DND-41 (cell line): Measurements from ENCODE around the gene OBSCN.

Experiments
- ATAC-seq: fragments of 200-7000 bp; cut with Tn5 transposase; 3 replicates; pipeline ENCODE4 v1.9.1; 2021; ENCODE audit warnings: low read depth; ENCODE audit not compliant: insufficient read depth
- DNase-seq: peaks from one replicate; pipeline ENCODE4 v3.0.0-alpha.2; 2020
- H2AFZ ChIP-seq: 2 replicates; pipeline ENCODE4 v1.6.0; 2012; ENCODE audit warnings: low read depth, low read length
- H3K27ac ChIP-seq: 2 replicates; pipeline ENCODE4 v1.5.1; 2012; ENCODE audit warnings: low read length, inconsistent platforms
- H3K27me3 ChIP-seq: fragments of 200-600 bp; sonication (generic); 2 replicates; pipeline ENCODE4 v1.6.0; 2012; ENCODE audit warnings: low read length, mild to moderate bottlenecking, inconsistent platforms; ENCODE audit not compliant: insufficient read depth, poor library complexity
- H3K36me3 ChIP-seq: 2 replicates; pipeline ENCODE4 v1.5.1; 2012; ENCODE audit warnings: low read length, inconsistent platforms; ENCODE audit not compliant: insufficient read depth
- H3K4me1 ChIP-seq: 2 replicates; pipeline ENCODE4 v1.5.1; 2012; ENCODE audit warnings: mild to moderate bottlenecking, low read length; ENCODE audit not compliant: insufficient read depth
- H3K4me2 ChIP-seq: 2 replicates; pipeline ENCODE4 v1.6.0; 2012; ENCODE audit warnings: mild to moderate bottlenecking, moderate library complexity, low read length, inconsistent platforms; ENCODE audit not compliant: insufficient read depth
- H3K4me3 ChIP-seq, 2 experiments: fragments of 200-600 bp in 1 of 2; shearing (Covaris generic) in 1 of 2; 2 replicates each; pipeline ENCODE4 v1.5.1; 2012 to 2016; ENCODE audit warnings: inconsistent platforms in 2 of 2, low read length in 2 of 2, mild to moderate bottlenecking in 2 of 2, low read depth in 1 of 2, moderate library complexity in 1 of 2
- H3K79me2 ChIP-seq: 2 replicates; pipeline ENCODE4 v1.6.0; 2012; ENCODE audit warnings: low read length, inconsistent platforms; ENCODE audit not compliant: insufficient read depth
- H3K9ac ChIP-seq: 2 replicates; pipeline ENCODE4 v1.6.0; 2012; ENCODE audit warnings: low read depth, mild to moderate bottlenecking, inconsistent platforms, low read length, moderate library complexity
- H3K9me3 ChIP-seq: 2 replicates; pipeline ENCODE4 v1.5.1; 2012; ENCODE audit warnings: low read length, moderate library complexity, mild to moderate bottlenecking, inconsistent platforms; ENCODE audit not compliant: insufficient read depth, severe bottlenecking
- H4K20me1 ChIP-seq: 2 replicates; pipeline ENCODE4 v1.6.0; 2012; ENCODE audit warnings: low read length; ENCODE audit not compliant: insufficient read depth
- CTCF ChIP-seq: IDR thresholded peaks from 2 replicates; pipeline ENCODE4 v1.5.1; 2012; ENCODE audit warnings: borderline replicate concordance, low read length, moderate library complexity, mild to moderate bottlenecking; ENCODE audit not compliant: poor library complexity, severe bottlenecking; ENCODE audit errors: extremely low read depth
- EZH2 ChIP-seq: IDR thresholded peaks from 3 replicates; pipeline ENCODE4 v1.6.1; 2012; ENCODE audit warnings: borderline replicate concordance, low read depth, mild to moderate bottlenecking, moderate library complexity, low read length, inconsistent platforms; ENCODE audit not compliant: severe bottlenecking

The OBSCN gene

DNA sequence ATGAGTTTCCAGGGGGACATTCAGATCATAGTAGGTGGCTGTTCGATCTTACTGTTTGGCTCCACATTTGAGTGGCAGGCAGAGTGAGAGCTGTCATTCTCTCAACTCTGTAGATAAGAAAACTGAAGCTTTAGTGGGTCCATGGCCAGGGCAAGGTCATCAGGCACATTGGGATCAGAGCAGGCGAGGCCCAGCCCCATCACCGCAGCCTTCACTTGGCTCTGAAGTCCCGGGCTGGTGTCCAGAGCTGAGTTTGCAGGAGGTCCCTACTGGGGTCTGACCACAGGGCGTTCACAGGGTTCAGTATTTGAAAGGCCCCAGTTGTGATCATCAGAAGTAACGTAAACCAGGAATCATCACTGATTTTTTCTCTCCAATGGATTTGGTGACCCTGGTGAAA lies 76.7 kb downstream of the OBSCN start:
- TF ChIP-seq CTCF (no peak), EZH2 (no peak)
- H3K9me3 ChIP-seq, result no peaks in the 10 kb centered on the region
- no peaks in the 10 kb centered on the region for H4K20me1 ChIP-seq
- no peaks in the 10 kb centered on the region for H3K27me3 ChIP-seq
- H3K4me2 ChIP-seq, result no peak overlapping the region
- no peak overlapping the region for H3K4me3 ChIP-seq
- ATAC-seq (no peak), DNase-seq (no peak)
- H3K9ac ChIP-seq, result no peak overlapping the region
- no peak overlapping the region for H2AFZ ChIP-seq
- H3K79me2 ChIP-seq, result no peaks in the 10 kb centered on the region
- H3K36me3 ChIP-seq, result peaks cover 75% of the 10 kb centered on the region
- no peak overlapping the region for H3K27ac ChIP-seq
- no peaks in the 10 kb centered on the region for H3K4me1 ChIP-seq

DNA sequence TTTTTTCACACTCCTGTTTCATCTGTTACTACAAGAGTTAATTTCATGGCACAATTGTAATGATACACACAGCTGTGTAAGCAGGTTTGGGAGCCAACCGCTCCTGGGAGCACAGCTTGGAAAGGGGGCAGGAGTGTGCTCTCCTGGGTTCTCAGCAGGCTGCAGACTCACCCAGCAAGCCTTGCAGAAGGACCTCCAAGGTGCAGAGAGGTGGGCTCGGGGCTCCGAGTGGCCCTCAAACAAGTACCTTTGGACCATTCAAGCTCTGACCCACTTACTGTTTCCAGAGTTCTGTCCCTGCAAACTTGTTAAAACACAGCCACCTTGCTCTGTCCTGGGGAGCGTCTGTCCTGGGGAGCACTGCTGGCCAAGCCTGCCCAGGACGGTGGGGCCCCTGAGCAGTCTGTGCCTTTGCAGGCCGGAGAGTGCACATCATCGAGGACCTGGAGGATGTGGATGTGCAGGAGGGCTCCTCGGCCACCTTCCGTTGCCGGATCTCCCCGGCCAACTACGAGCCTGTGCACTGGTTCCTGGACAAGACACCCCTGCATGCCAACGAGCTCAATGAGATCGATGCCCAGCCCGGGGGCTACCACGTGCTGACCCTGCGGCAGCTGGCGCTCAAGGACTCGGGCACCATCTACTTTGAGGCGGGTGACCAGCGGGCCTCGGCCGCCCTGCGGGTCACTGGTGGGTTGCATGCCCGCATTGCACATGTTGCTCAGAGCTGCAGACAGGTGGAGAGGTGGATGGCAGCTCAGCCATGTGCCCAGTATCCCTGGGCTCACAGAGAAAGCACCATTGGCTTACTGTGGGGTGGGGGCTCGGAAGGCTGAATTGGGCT lies 78.0 kb downstream of the OBSCN start:
- H3K9ac ChIP-seq, result no peak overlapping the region
- H3K4me2 ChIP-seq, result no peak overlapping the region
- no peaks in the 10 kb centered on the region for H3K79me2 ChIP-seq
- H2AFZ ChIP-seq, result no peak overlapping the region
- H3K4me1 ChIP-seq, result no peaks in the 10 kb centered on the region
- no peaks in the 10 kb centered on the region for H3K9me3 ChIP-seq
- TF ChIP-seq CTCF (no peak), EZH2 (no peak)
- peaks cover 68% of the 10 kb centered on the region for H3K36me3 ChIP-seq
- H3K4me3 ChIP-seq, result no peak overlapping the region
- H3K27ac ChIP-seq, result no peak overlapping the region
- ATAC-seq, result no peak
- H3K27me3 ChIP-seq, result no peaks in the 10 kb centered on the region
- DNase-seq, result no peak
- no peaks in the 10 kb centered on the region for H4K20me1 ChIP-seq

DNA sequence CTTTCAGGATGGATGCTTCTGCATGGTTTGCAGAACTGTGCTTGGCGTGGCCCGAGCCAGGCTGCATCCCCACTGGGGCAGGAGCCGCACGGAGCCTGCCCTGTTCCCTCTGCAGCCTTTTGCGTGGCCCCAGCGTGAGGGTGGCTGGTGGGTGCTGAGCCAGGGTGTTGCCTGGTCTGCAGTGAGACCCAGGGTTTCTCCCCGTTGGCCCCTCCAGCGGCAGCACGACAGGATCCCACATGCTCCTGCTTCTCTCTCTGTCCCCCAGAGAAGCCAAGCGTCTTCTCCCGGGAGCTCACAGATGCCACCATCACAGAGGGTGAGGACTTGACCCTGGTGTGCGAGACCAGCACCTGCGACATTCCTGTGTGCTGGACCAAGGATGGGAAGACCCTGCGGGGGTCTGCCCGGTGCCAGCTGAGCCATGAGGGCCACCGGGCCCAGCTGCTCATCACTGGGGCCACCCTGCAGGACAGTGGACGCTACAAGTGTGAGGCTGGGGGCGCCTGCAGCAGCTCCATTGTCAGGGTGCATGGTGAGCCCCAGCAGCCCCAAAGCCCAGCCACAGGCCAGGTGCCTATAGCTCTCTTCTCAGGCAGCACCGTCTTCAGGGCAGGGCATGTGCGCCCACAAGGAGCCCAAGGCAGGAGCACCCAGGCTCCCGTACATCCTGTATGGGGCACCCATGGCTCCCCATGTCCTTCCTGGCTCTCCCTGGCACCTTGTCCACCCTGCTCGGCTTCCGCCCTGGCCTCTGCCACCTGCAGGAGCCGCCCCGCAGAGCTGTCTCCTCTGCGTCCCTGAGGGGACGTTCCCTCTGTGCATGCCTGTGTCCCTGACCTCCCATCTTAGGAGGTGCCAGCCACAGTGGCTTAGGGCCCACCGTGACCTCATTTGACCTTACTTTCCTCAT lies 78.9 kb downstream of the OBSCN start:
- H3K9ac ChIP-seq, result no peak overlapping the region
- H3K4me3 ChIP-seq, result no peak overlapping the region
- peaks cover 59% of the 10 kb centered on the region for H3K36me3 ChIP-seq
- H3K27ac ChIP-seq, result no peak overlapping the region
- no peaks in the 10 kb centered on the region for H3K79me2 ChIP-seq
- no peak for TF ChIP-seq EZH2
- no peak for TF ChIP-seq CTCF
- DNase-seq (no peak), ATAC-seq (no peak)
- H3K4me1 ChIP-seq, result no peaks in the 10 kb centered on the region
- no peaks in the 10 kb centered on the region for H4K20me1 ChIP-seq
- H3K9me3 ChIP-seq, result no peaks in the 10 kb centered on the region
- no peaks in the 10 kb centered on the region for H3K27me3 ChIP-seq
- H2AFZ ChIP-seq, result no peak overlapping the region
- H3K4me2 ChIP-seq, result no peak overlapping the region
